ENCODE data around the gene IRX4.

GRCh38 chr5:1925111-1926070 is 42.7 kb upstream of the IRX4 start:
- no peak for TF ChIP-seq POLR2A (IDR thresholded peaks at IDR 0.05)
- TF ChIP-seq CTCF (IDR thresholded peaks at IDR 0.05): no peak
- TF ChIP-seq POLR2AphosphoS5 (IDR thresholded peaks at IDR 0.05): no peak
- no peak for TF ChIP-seq EP300 (IDR thresholded peaks at IDR 0.05)
